HCT116 (cell line): ENCODE data around the gene KDM5C. TPM values are rescaled to one million over a fixed set of nuclear protein-coding genes. Genes with fewer than 3 reads are reported as not detected.

Experiments used
- ATAC-seq: fragments of 200-7000 bp; cut with Tn5 transposase; 2 replicates; pipeline ENCODE4 v1.9.1; 2020; ENCODE audit warnings: mild to moderate bottlenecking, moderate library complexity
- BruUV-seq: library from RNA; stranded (reverse); fragments of 400-500 nt; replicated peaks from 2 replicates; lab custom pipeline; 2021; lab: Mats Ljungman, UMichigan
- CTCF ChIA-PET: fragments of 300-600 bp; sonication (Branson Sonifier 250); formaldehyde crosslinking; loops from one replicate; lab custom pipeline; 2021; ENCODE audit warnings: antibody characterized with exemption; lab: Charles Lee
- POLR2A ChIA-PET: fragments of 300-600, 350-600 bp; sonication (Branson Sonifier 250); formaldehyde crosslinking; loops from one replicate; lab custom pipeline; 2021; ENCODE audit warnings: antibody characterized with exemption; lab: Charles Lee
- RAD21 ChIA-PET, 2 experiments: fragments of 300-600 bp; sonication (Branson Sonifier 250); formaldehyde crosslinking; loops; one replicate each; lab custom pipeline; 2023; ENCODE audit warnings: low total read pairs in 2 of 2; ENCODE audit not compliant: uncharacterized antibody in 2 of 2, unreplicated experiment in 2 of 2, low non-redundant PET in 1 of 2; lab: Charles Lee
- DNase-seq: peaks from one replicate; pipeline ENCODE4 v3.0.0-alpha.2; 2010; ENCODE audit warnings: low read depth, low spot score
- H2AFZ ChIP-seq: fragments of 200-600 bp; shearing (Covaris generic), sonication (generic); 2 replicates; pipeline ENCODE4 v1.6.1; 2017; ENCODE audit warnings: low read depth, mixed run types, mixed read lengths, antibody characterized with exemption, low read length; ENCODE audit not compliant: poor library complexity, severe bottlenecking
- H3K27ac ChIP-seq: 2 replicates; pipeline ENCODE4 v1.5.1; 2012; ENCODE audit warnings: low read depth, low read length
- H3K27me3 ChIP-seq: fragments of 200-600 bp; sonication (generic); 2 replicates; pipeline ENCODE4 v1.6.1; 2016; ENCODE audit warnings: mixed run types, low read length, mixed read lengths; ENCODE audit not compliant: insufficient read depth
- H3K36me3 ChIP-seq, 2 experiments: fragments of 200-500 bp in 1 of 2; fragments of 200-600 bp in 1 of 2; sonication (Bioruptor generic) in 1 of 2; sonication (generic) in 1 of 2; 2 replicates each; pipeline versions ENCODE4 v1.5.1 to v1.6.1; 2014 to 2016; ENCODE audit warnings: low read length in 2 of 2, inconsistent platforms in 1 of 2, mixed read lengths in 1 of 2, mixed run types in 1 of 2; ENCODE audit not compliant: insufficient read depth in 2 of 2, control insufficient read depth in 1 of 2
- H3K4me1 ChIP-seq, 2 experiments: fragments of 200-600 bp in 1 of 2; sonication (generic) in 1 of 2; 2 replicates each; pipeline versions ENCODE4 v1.5.1 to v1.6.1; 2012 to 2017; ENCODE audit warnings: low read length in 2 of 2, inconsistent platforms in 1 of 2, mild to moderate bottlenecking in 1 of 2, mixed read lengths in 1 of 2, mixed run types in 1 of 2, moderate library complexity in 1 of 2; ENCODE audit not compliant: insufficient read depth in 2 of 2, control insufficient read depth in 1 of 2
- H3K4me2 ChIP-seq: fragments of 200-600 bp; sonication (generic); 2 replicates; pipeline ENCODE4 v1.6.1; 2017; ENCODE audit warnings: mixed run types, low read length, mixed read lengths
- H3K4me3 ChIP-seq, 2 experiments: fragments of 200-600 bp in 1 of 2; sonication (generic) in 1 of 2; replicated peaks in 1 of 2; 2 replicates each; pipeline ENCODE4 v1.5.1; 2011 to 2016; ENCODE audit warnings: low read length in 2 of 2, control low read depth in 1 of 2, low read depth in 1 of 2, mild to moderate bottlenecking in 1 of 2, mixed read lengths in 1 of 2, mixed run types in 1 of 2
- H3K79me2 ChIP-seq: fragments of 200-600 bp; sonication (generic); 2 replicates; pipeline ENCODE4 v1.6.1; 2017; ENCODE audit warnings: mild to moderate bottlenecking, mixed run types, low read length, moderate library complexity, mixed read lengths; ENCODE audit not compliant: insufficient read depth
- H3K9ac ChIP-seq: fragments of 200-600 bp; sonication (generic); 2 replicates; pipeline ENCODE4 v1.6.1; 2016; ENCODE audit warnings: low read length, mixed read lengths
- H3K9me2 ChIP-seq: fragments of 200-600 bp; sonication (generic), shearing (Covaris generic); 2 replicates; pipeline ENCODE4 v1.6.1; 2017; ENCODE audit warnings: mixed run types, mild to moderate bottlenecking, moderate library complexity; ENCODE audit not compliant: insufficient read depth
- H3K9me3 ChIP-seq, 2 experiments: fragments of 200-500 bp in 1 of 2; fragments of 200-600 bp in 1 of 2; sonication (Bioruptor generic) in 1 of 2; sonication (generic) in 1 of 2; 2 replicates each; pipeline ENCODE4 v1.6.1; 2014 to 2017; ENCODE audit warnings: low read length in 2 of 2, mixed read lengths in 2 of 2, inconsistent platforms in 1 of 2, low read depth in 1 of 2, mild to moderate bottlenecking in 1 of 2, mixed run types in 1 of 2, moderate library complexity in 1 of 2; ENCODE audit not compliant: control insufficient read depth in 1 of 2, insufficient read depth in 1 of 2
- H4K20me1 ChIP-seq: fragments of 200-600 bp; sonication (generic), shearing (Covaris generic); 2 replicates; pipeline ENCODE4 v1.6.1; 2017; ENCODE audit warnings: mixed run types, mild to moderate bottlenecking, moderate library complexity; ENCODE audit not compliant: insufficient read depth
- CEBPB ChIP-seq: IDR thresholded peaks from 2 replicates; pipeline ENCODE4 v1.6.1; 2012; ENCODE audit warnings: low read depth
- ELF1 ChIP-seq: IDR thresholded peaks from 2 replicates; pipeline ENCODE4 v1.6.1; 2012; ENCODE audit warnings: low read depth, borderline replicate concordance
- EZH2 ChIP-seq: fragments of 200-600 bp; sonication (generic); IDR thresholded peaks from 2 replicates; pipeline ENCODE4 v1.6.1; 2017; ENCODE audit warnings: antibody characterized with exemption, mixed run types
- FOSL1 ChIP-seq: IDR thresholded peaks from 2 replicates; pipeline ENCODE4 v1.6.1; 2012; ENCODE audit warnings: low read depth
- JUND ChIP-seq: IDR thresholded peaks from 2 replicates; pipeline ENCODE4 v1.6.1; 2012
- POLR2A ChIP-seq: IDR thresholded peaks from 2 replicates; pipeline ENCODE4 v1.7.0; 2011; ENCODE audit warnings: borderline replicate concordance; ENCODE audit not compliant: insufficient read depth, insufficient read length; ENCODE audit errors: extremely low read depth
- POLR2AphosphoS5 ChIP-seq: IDR thresholded peaks from 2 replicates; pipeline ENCODE4 v1.6.1; 2011; ENCODE audit warnings: mild to moderate bottlenecking, low read depth, low read length, moderate library complexity
- RAD21 ChIP-seq: IDR thresholded peaks from 2 replicates; pipeline ENCODE4 v1.6.1; 2012; ENCODE audit warnings: low read depth, mild to moderate bottlenecking
- SIN3A ChIP-seq: IDR thresholded peaks from 2 replicates; pipeline ENCODE4 v1.6.1; 2012; ENCODE audit warnings: low read depth
- SP1 ChIP-seq: IDR thresholded peaks from 2 replicates; pipeline ENCODE4 v1.6.1; 2012; ENCODE audit warnings: low read depth
- SRF ChIP-seq: IDR thresholded peaks from 2 replicates; pipeline ENCODE4 v1.6.1; 2012; ENCODE audit warnings: low read depth
- TCF7L2 ChIP-seq: IDR thresholded peaks from 2 replicates; pipeline ENCODE4 v1.7.0; 2011; ENCODE audit warnings: borderline replicate concordance, inconsistent platforms; ENCODE audit not compliant: insufficient read depth, insufficient read length; ENCODE audit errors: extremely low read depth
- YY1 ChIP-seq: IDR thresholded peaks from 2 replicates; pipeline ENCODE4 v1.6.1; 2011; ENCODE audit warnings: low read length, low read depth, moderate library complexity, mild to moderate bottlenecking; ENCODE audit not compliant: insufficient replicate concordance; ENCODE audit errors: extremely low read depth
- ZFX ChIP-seq: fragments of 450-650 bp; IDR thresholded peaks from 2 replicates; pipeline ENCODE4 v1.6.1; 2017
- ZNF274 ChIP-seq: fragments of 200-500 bp; sonication (Bioruptor generic); IDR thresholded peaks from 2 replicates; pipeline ENCODE4 v1.6.1; 2014; ENCODE audit warnings: mild to moderate bottlenecking, low read depth, low read length, inconsistent platforms
- intact Hi-C: fragments of 100-400 bp; cut with micrococcal nuclease; formaldehyde crosslinking; loops from 2 replicates; pipeline ENCODE4 v1.10.0; 2022
- total RNA-seq: library from RNA; stranded (reverse); gene quantifications from one replicate; pipeline ENCODE4 v1.2.1, GENCODE V29; 2021; ENCODE audit not compliant: unreplicated experiment
- TF ChIP-seq, protein P1 (sequence below): IDR thresholded peaks from 2 replicates; pipeline ENCODE4 v1.6.1; 2011; ENCODE audit warnings: mild to moderate bottlenecking, low read length, moderate library complexity; ENCODE audit not compliant: insufficient replicate concordance; ENCODE audit errors: extremely low read depth
- TF ChIP-seq, protein P2 (sequence below): IDR thresholded peaks from 2 replicates; pipeline ENCODE4 v1.6.1; 2012; ENCODE audit warnings: low read depth
- TF ChIP-seq, protein P3 (sequence below), 3 experiments: fragments of 200-600 bp in 1 of 3; sonication (generic) in 1 of 3; IDR thresholded peaks in 2 of 3; conservative IDR thresholded peaks in 1 of 3; 2 replicates each; pipeline ENCODE4 v1.5.1; 2012 to 2017; ENCODE audit warnings: low read depth in 2 of 3, low read length in 2 of 3, antibody characterized with exemption in 1 of 3, borderline replicate concordance in 1 of 3, control low read depth in 1 of 3, mild to moderate bottlenecking in 1 of 3, mixed read lengths in 1 of 3, mixed run types in 1 of 3, moderate library complexity in 1 of 3; ENCODE audit not compliant: insufficient read depth in 1 of 3
- TF ChIP-seq, protein P4 (sequence below): IDR thresholded peaks from 2 replicates; pipeline ENCODE4 v1.6.1; 2012

KDM5C gene
- total RNA-seq, 1 experiment from 2014 or later, result 72.9 TPM

DNA sequence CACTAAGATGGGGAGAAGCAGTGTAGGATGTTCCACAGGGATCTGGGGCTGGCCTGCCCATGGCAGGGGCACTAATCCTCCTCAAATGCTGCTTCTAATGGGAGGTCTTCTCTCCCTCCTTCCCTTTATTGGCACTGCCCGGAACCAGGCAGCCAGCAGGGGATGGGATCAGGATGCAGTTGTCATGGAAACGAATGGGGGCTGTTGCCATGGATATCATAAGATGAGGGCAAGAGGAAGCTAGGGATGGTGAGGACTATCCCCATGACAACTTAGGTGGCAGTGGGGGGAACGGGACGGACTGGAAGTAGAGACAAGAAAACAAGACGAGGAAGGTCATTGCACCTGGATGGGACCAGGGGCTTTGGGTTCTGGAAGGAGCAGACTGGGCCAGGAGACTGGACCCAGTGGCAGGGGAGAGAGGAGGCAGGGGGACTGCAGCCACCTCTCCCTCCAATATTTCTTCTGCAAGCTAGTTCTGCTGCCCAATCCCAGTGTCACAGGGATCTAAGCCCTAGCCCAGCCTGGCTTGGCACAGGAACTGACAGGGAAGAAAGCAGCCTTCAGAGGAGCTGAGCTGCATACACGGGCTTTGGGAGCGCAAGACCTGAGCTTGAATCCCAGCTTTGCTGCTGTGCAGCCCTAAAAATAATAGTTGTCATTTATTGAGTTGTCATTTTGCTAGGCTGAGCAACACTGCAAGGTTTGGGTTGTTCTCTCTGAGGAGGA lies 37.3 kb upstream of the KDM5C start:
- H3K9me3 ChIP-seq, result no peaks in the 10 kb centered on the region
- DNase-seq (no peak), ATAC-seq (no peak)
- H3K36me3 ChIP-seq, result no peaks in the 10 kb centered on the region
- RAD21 ChIA-PET, result no interaction called here
- no TSS peak for BruUV-seq
- no peak overlapping the region for H3K9ac ChIP-seq
- H3K27me3 ChIP-seq, result no peaks in the 10 kb centered on the region
- peak overlapping the region; percentile 65; the same call in 1 of the 2 replicates for H3K27ac ChIP-seq
- peaks cover 33 to 42% of the 10 kb centered on the region in 2 experiments for H3K4me1 ChIP-seq
- no peaks in the 10 kb centered on the region for H4K20me1 ChIP-seq
- intact Hi-C loops, result no loop called here
- H3K4me3 ChIP-seq, result 0 out of 4 replicates have a peak overlapping the region, but pooled peaks of 1 of the 2 experiments have one; percentile 20
- H2AFZ ChIP-seq, result no peak overlapping the region
- H3K79me2 ChIP-seq, result no peaks in the 10 kb centered on the region
- POLR2A ChIA-PET, result interaction anchor here (1.0 kb wide), 1 partner anchor 37 kb away, joined by 4 read pairs; the partner anchor contains the start of gene KDM5C
- no peaks in the 10 kb centered on the region for H3K9me2 ChIP-seq
- peak overlapping the region; percentile 65 for H3K4me2 ChIP-seq
- TF ChIP-seq TCF7L2 (no peak), FOSL1 (no peak), POLR2AphosphoS5 (no peak), CEBPB (no peak), POLR2A (no peak), ZNF274 (no peak), JUND (no peak), SP1 (no peak), ZFX (no peak), EZH2 (no peak), RAD21 (no peak), ELF1 (no peak), SRF (no peak), SIN3A (no peak), YY1 (no peak)
- TF ChIP-seq, protein P1, sequence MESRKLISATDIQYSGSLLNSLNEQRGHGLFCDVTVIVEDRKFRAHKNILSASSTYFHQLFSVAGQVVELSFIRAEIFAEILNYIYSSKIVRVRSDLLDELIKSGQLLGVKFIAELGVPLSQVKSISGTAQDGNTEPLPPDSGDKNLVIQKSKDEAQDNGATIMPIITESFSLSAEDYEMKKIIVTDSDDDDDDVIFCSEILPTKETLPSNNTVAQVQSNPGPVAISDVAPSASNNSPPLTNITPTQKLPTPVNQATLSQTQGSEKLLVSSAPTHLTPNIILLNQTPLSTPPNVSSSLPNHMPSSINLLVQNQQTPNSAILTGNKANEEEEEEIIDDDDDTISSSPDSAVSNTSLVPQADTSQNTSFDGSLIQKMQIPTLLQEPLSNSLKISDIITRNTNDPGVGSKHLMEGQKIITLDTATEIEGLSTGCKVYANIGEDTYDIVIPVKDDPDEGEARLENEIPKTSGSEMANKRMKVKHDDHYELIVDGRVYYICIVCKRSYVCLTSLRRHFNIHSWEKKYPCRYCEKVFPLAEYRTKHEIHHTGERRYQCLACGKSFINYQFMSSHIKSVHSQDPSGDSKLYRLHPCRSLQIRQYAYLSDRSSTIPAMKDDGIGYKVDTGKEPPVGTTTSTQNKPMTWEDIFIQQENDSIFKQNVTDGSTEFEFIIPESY, result no peak
- TF ChIP-seq, protein P2, sequence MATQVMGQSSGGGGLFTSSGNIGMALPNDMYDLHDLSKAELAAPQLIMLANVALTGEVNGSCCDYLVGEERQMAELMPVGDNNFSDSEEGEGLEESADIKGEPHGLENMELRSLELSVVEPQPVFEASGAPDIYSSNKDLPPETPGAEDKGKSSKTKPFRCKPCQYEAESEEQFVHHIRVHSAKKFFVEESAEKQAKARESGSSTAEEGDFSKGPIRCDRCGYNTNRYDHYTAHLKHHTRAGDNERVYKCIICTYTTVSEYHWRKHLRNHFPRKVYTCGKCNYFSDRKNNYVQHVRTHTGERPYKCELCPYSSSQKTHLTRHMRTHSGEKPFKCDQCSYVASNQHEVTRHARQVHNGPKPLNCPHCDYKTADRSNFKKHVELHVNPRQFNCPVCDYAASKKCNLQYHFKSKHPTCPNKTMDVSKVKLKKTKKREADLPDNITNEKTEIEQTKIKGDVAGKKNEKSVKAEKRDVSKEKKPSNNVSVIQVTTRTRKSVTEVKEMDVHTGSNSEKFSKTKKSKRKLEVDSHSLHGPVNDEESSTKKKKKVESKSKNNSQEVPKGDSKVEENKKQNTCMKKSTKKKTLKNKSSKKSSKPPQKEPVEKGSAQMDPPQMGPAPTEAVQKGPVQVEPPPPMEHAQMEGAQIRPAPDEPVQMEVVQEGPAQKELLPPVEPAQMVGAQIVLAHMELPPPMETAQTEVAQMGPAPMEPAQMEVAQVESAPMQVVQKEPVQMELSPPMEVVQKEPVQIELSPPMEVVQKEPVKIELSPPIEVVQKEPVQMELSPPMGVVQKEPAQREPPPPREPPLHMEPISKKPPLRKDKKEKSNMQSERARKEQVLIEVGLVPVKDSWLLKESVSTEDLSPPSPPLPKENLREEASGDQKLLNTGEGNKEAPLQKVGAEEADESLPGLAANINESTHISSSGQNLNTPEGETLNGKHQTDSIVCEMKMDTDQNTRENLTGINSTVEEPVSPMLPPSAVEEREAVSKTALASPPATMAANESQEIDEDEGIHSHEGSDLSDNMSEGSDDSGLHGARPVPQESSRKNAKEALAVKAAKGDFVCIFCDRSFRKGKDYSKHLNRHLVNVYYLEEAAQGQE, result no peak
- TF ChIP-seq, protein P3, sequence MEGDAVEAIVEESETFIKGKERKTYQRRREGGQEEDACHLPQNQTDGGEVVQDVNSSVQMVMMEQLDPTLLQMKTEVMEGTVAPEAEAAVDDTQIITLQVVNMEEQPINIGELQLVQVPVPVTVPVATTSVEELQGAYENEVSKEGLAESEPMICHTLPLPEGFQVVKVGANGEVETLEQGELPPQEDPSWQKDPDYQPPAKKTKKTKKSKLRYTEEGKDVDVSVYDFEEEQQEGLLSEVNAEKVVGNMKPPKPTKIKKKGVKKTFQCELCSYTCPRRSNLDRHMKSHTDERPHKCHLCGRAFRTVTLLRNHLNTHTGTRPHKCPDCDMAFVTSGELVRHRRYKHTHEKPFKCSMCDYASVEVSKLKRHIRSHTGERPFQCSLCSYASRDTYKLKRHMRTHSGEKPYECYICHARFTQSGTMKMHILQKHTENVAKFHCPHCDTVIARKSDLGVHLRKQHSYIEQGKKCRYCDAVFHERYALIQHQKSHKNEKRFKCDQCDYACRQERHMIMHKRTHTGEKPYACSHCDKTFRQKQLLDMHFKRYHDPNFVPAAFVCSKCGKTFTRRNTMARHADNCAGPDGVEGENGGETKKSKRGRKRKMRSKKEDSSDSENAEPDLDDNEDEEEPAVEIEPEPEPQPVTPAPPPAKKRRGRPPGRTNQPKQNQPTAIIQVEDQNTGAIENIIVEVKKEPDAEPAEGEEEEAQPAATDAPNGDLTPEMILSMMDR (IDR thresholded peaks at IDR 0.05 in 2 of 3, conservative IDR thresholded peaks at IDR 0.05 in 1 of 3; ENCODE audit: borderline replicate concordance in 1 of 3, insufficient read depth in 1 of 3, low read depth in 2 of 3, low read length in 2 of 3), result no peak
- TF ChIP-seq, protein P4, sequence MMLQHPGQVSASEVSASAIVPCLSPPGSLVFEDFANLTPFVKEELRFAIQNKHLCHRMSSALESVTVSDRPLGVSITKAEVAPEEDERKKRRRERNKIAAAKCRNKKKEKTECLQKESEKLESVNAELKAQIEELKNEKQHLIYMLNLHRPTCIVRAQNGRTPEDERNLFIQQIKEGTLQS, result no peak
- CTCF ChIA-PET, result no interaction called here
